Bone marrow (tissue), 2 donors: Measurements from ENCODE around the gene HCFC2.
"Not testable (repeated sequence)": the region's sequence is repeated elsewhere in the genome, so short reads cannot be mapped to it uniquely, and the experiment has no call there.

Source experiments
- DNase-seq, 2 donors: peaks; one replicate each; lab custom pipeline; 2025; lab: John Stamatoyannopoulos, UW

The HCFC2 gene

DNA sequence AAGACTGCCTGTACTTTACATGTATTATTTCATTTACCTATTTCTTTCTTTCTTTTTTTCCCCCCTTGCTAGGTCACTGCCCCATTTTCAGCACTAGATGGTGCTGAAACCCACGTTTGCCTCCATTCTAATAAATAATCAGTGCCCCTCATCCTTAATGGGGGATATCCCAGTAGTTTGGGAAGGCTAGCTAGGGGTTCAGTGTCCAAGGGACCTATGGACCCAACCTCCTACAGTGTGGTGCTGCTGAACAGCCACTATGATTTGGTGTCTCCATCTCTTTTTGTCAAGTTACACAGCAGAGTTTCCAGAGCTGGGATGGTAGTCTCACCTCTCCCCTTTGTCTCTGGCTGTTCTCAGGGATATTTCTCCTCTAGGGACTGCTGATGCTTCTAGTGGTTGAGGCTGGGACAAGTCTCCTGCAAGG, 6.5 kb upstream of the HCFC2 start:
- DNase-seq: peak in 1 of 2 donors; percentile 17

DNA sequence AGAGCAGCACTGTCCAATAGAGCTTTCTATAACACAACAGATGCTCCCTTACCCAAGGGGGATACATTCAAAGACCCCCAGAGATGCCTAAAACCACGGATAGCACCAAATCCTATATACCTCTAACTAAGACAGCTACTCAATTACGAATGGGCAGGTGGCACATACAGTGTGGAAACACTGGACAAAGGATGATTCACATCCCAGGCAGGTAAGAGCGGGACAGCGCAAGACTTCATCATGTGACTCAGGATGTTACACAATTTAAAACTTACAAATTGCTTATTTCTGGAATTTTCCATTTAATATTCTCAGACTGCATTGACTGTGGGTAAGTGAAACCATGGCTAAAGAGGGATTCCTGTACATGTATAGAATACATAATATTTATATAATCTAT, 5.5 kb upstream of the HCFC2 start:
- no peak for DNase-seq

- DNase-seq: no peak
Measured at GRCh38 chr12:104059963-104060362, 4.4 kb upstream of the HCFC2 start.

DNA sequence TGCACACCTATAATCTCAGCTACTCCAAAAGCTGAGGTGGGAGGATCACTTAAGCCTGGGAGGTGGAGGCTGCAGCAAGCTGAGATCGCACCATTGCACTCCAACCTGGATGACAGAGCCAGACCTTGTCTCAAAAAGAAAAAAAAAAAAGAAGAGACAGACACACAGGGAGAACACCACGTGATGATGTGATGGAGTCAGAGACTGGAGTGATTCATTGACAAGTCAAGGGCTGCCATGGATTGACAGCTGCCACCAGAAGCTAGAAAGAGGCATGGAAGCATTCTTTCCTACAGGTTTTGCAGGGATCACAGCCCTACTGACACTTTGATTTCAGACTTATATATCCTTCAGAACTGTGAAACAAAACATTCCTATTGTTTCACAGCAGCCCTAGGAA, 3.5 kb upstream of the HCFC2 start:
- no peak for DNase-seq

GRCh38 chr12:104063712-104064030, 660 bp upstream of the HCFC2 start:
- no peak for DNase-seq

- DNase-seq: peak in 1 of 2 donors; percentile 52
Measured at GRCh38 chr12:104064842-104065427, 604 bp downstream of the HCFC2 start.

DNA sequence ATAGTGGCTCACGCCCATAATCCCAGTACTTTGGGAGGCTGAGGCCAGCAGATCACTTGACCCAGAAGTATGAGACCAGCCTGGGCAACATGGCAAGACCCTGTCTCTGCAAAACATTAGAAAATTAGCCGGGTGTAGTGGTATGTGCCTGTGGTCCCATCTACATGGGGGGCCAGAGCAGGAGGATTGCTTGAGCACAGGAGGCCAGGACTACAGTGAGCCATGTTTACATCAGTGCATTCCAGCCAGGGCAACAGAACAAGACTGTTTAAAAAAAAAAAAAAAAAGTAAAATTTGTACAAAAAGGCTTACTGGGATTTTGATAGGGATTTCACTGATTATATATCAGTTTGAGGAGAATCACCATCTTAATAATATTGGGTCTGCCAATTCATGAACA, 7.8 kb downstream of the HCFC2 start:
- no peak for DNase-seq

GRCh38 chr12:104073699-104074098, 9.4 kb downstream of the HCFC2 start:
- no peak for DNase-seq

GRCh38 chr12:104079024-104079423, 14.7 kb downstream of the HCFC2 start:
- no peak for DNase-seq

GRCh38 chr12:104080764-104081163, 16.4 kb downstream of the HCFC2 start:
- DNase-seq: no peak

DNA sequence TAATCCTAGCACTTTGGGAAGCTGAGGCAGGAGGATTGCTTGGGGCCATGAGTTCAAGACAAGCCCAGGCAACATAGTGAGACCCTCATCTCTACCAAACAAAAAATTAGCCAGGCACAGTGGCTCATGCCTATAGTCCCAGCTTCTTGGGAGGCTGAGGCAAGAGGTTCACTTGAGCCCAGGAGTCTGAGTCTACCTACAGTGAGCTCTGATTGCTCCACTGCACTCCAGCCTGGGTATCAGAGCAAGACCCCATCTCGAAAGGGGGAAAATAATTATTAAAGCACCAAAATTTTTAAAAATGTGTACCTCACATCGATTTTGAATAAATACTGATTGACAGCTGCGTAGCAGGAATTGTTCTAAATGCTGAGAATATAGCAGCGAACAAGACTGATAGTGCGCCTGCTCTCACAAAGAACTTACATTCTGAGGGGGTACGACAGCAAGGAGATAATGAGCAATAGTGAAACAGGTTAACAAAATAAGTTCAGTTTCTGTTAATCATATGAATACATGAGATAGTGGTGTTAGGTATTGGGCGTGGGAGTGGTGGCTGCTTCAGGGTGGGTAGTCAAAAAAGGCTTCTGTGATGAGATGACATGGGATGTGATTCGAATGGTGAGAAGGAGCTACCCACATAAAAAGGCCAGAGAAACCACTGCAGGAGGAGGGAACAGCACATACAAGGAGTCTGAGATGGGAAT, 19.6 kb downstream of the HCFC2 start:
- no peak for DNase-seq

DNA sequence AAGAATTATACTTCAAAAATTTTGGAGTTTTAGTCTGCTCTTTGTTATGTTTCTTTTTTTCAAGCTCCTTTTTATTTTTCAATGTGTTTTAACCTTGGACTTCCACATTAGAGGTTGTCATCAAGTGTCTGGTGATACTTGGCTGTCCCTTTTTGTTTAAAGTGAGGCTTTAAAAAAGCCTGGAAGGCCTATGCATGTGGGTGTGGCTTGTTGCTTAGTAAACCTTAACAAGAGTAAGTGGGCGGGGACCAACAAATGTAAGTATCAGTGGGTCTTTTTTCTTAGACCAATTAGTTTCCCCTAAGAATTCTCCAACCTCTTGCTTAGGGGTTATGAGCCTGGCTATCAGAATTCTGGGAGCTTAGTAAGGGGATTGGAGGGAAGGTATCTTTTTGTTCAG, 26.4 kb downstream of the HCFC2 start:
- no peak for DNase-seq

DNA sequence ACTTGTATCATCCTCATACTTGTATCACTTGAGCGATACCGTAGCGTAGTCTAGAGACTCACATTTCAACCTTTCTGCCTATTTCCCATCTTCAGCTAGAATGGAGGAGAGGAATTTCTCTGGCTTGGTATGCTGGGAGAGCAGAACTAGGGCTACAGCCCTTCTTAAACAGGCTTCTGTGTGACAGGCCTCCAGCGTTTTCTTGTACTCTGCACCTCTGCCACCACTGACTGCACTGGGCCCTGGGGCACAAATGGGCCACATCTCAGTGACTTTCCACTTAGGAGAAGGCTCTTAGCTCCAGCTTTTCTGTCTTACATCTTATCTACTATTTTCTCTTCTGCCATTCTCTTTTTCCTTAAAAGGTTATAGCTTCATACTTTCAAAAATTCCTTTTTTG, 26.8 kb downstream of the HCFC2 start:
- no peak for DNase-seq

DNA sequence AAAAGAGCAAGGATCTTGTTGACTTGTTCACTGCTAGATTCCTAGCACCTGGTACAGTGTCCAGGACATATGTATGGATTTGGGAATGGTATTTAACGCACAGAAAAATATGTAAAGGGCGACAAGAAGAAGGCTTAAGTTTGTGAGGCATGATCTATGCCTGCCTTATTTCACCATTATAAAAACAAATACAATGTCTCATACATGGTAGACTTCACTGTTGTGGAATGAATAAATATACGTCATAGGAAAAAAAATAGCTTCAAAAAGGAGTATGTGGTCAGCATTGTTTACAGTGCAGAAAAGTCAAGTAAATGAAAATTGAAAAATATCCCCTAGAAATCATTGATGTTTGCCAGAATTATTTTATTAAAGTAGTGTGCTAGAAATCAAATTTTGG, 30.0 kb downstream of the HCFC2 start:
- no peak for DNase-seq

DNA sequence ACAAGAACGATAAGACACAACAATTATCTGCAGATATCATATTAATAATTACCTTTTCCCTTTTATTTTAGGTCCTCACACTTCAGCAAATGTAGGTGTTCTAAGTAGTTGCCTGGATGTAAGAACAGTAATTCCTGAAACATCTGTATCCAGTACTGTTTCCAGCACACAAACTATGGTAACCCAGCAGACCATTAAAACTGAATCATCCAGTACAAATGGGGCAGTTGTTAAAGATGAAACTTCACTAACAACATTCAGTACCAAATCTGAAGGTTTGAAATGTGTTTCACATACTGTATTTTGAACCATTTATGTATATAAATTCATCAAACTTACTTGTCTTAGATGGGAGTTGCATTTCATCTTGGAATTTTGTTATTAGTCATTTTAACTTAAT, 31.0 kb downstream of the HCFC2 start:
- no peak for DNase-seq

DNA sequence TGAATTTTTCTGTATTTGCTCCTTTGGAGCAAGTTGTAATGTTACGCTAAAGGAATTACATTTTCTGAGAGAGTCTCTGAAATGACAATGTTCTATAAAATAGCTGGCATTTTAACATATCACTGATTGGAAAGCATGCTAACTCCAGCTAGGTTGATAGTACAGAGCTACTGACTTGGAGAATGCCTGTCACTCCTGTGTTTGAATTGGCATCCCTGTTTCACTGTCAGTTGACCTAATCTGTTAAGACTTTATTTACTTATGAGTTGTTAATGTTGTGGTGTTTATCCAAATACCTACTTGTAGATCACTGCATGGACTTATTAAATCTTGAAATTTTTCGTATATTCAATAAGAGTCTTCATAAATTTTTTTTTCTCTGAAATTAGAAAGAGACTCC, 33.6 kb downstream of the HCFC2 start:
- DNase-seq: no peak

- DNase-seq: no peak
Measured at GRCh38 chr12:104105461-104105860, 41.1 kb downstream of the HCFC2 start.

DNA sequence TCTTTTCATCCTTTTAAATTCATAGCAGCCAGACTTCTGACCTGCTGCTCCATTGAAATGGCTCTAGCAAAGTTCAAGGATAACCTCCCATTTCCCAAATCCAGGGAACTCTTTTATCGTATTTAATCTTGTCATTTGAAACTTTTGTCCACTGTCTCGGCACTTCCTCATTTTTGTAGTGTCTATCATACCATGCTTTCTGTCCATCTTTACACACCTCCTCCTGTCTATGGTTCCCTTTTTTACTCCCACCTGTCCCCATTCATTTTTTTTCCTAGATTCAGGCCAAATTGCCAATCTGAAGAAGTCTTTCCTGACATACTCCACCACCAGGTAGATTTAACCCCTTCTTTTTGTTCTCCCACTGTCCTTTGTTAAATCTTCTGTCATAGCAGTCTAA, 42.6 kb downstream of the HCFC2 start:
- no peak for DNase-seq

DNA sequence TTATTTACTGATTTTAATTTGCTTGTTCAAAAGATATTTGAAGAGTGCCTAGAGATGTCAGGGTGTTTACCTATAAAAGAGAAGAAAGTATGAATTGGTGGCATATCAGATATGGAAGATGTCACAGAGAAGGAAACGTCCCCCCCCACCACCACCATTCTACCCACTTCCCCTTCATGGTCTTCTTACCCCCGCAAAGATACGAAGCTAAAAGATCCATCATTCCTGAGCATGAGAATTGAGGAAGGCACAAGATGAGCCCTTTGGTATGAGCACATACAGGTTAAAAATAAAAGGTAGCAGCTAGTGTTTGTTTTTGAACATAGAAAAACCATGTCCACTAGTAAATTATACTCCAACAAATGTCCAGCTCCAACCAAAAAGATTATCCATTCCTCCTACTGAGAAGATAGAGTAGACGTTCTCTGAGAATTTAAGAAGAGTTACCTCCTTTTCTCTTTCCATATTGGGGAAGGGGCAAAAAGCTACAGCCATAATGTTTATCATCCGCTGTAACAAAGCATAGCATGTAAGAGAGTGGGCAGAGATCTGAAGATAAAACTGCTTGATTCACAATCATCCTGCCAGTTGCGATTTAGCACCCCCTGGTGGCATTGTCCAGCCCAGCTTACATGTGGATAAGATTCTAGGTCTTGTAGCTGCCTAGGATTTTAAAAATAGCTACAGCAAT, 44.6 kb downstream of the HCFC2 start:
- peak; percentile 23 to 58 for DNase-seq

DNA sequence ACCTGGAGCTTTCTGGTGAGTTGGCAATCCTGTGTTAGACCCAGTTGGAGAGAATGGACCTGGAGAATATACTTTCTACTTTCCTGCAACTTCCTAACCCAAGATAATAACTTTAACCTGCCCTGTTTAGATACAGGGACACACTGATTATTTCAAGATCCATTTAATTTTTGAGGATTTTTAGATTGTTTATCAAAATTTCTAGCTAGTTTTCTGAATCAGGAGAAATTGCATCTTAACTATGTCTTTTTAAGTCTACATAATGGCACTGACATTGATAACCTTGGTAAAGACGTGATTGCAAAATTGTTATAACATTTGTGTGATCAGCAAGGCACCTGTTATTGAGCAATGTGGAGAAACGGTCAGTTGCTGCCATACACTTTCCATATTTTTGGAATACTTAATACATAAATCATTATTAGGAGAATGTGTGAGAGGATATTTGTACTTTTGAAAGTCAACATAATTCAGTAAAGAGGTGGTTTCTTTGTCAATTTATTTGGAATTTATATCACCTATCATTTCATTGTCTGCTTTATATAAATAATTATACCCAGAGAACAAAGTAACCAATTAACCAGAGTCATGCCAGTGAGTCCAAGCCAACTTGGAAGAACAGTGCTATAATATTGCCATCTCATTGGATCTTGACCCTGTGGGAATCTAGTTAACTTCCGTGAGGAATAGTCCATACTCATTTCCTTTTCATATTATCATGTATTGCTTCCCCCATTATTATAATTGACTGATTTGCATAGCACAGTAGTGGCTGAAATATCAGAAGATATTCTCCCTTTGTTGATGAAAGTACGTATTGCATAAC, 45.3 kb downstream of the HCFC2 start:
- DNase-seq: no peak

GRCh38 chr12:104114834-104115586, 50.7 kb downstream of the HCFC2 start:
- DNase-seq: not testable (repeated sequence)

GRCh38 chr12:104115587-104115975, 51.2 kb downstream of the HCFC2 start:
- no peak for DNase-seq
